Measurements from ENCODE around the gene CDC42SE1.
"Not testable (repeated sequence)": the region's sequence is repeated elsewhere in the genome, so short reads cannot be mapped to it uniquely, and the experiment has no call there.

Gene CDC42SE1

GRCh38 chr1:151059109-151060006, at the start of gene CDC42SE1:
Gene CDC42SE1, minus strand, starts transcription at chr1:151059622. Its CDS starts 3,892 bp downstream, at chr1:151055730.
- DNase-seq (ENCODE audit: low read depth in 2 of 2), result peak; percentile 56 to 60

- DNase-seq (ENCODE audit: low read depth in 2 of 2), result no peak
Observed at GRCh38 chr1:151108331-151108730, 48.9 kb upstream of the CDC42SE1 start.

GRCh38 chr1:151106894-151107293, 47.5 kb upstream of the CDC42SE1 start:
- peak; percentile 5 to 12 for DNase-seq (ENCODE audit: low read depth in 2 of 2)

- no peak for DNase-seq (ENCODE audit: low read depth in 2 of 2)
Observed at GRCh38 chr1:151104630-151105029, 45.2 kb upstream of the CDC42SE1 start.

GRCh38 chr1:151098126-151098525, 38.7 kb upstream of the CDC42SE1 start:
- no peak for DNase-seq (ENCODE audit: low read depth in 2 of 2)

- DNase-seq (ENCODE audit: low read depth in 2 of 2), result not testable (repeated sequence)
Observed at GRCh38 chr1:151097426-151097825, 38.0 kb upstream of the CDC42SE1 start.

- no peak for DNase-seq (ENCODE audit: low read depth in 2 of 2)
Observed at GRCh38 chr1:151085953-151086559, 26.6 kb upstream of the CDC42SE1 start.

GRCh38 chr1:151072224-151072623, 12.8 kb upstream of the CDC42SE1 start:
- no peak for DNase-seq (ENCODE audit: low read depth in 2 of 2)

- DNase-seq (ENCODE audit: low read depth in 2 of 2), result peak; percentile 92
Observed at GRCh38 chr1:151070474-151071276, 11.3 kb upstream of the CDC42SE1 start, which contains the start of gene GABPB2. Gene GABPB2, plus strand, starts transcription at chr1:151070761. Its CDS starts 17,429 bp downstream, at chr1:151088190.

- DNase-seq (ENCODE audit: low read depth in 2 of 2), result no peak
Observed at GRCh38 chr1:151069103-151069486, 9.7 kb upstream of the CDC42SE1 start.

- DNase-seq (ENCODE audit: low read depth in 2 of 2), result no peak
Observed at GRCh38 chr1:151067185-151067584, 7.8 kb upstream of the CDC42SE1 start.

- DNase-seq (ENCODE audit: low read depth in 2 of 2), result no peak
Observed at GRCh38 chr1:151065089-151065645, 5.7 kb upstream of the CDC42SE1 start.

- DNase-seq (ENCODE audit: low read depth in 2 of 2), result peak; percentile 43 to 47
Observed at GRCh38 chr1:151062741-151063371, 3.4 kb upstream of the CDC42SE1 start.

GRCh38 chr1:151061704-151062103, 2.3 kb upstream of the CDC42SE1 start:
- no peak for DNase-seq (ENCODE audit: low read depth in 2 of 2)

- DNase-seq (ENCODE audit: low read depth in 2 of 2), result no peak
Observed at GRCh38 chr1:151060657-151061421, 1.4 kb upstream of the CDC42SE1 start.

- peak; percentile 57 to 64 for DNase-seq (ENCODE audit: low read depth in 2 of 2)
Observed at GRCh38 chr1:151060007-151060656, 710 bp upstream of the CDC42SE1 start, which contains the start of gene MLLT11. Gene MLLT11, plus strand, starts transcription at chr1:151060397. Its CDS starts 6,828 bp downstream, at chr1:151067225.

- no peak for DNase-seq (ENCODE audit: low read depth in 2 of 2)
Observed at GRCh38 chr1:151058692-151059091, 730 bp downstream of the CDC42SE1 start.

- no peak for DNase-seq (ENCODE audit: low read depth in 2 of 2)
Observed at GRCh38 chr1:151056149-151056548, 3.3 kb downstream of the CDC42SE1 start.

GRCh38 chr1:151055581-151055980, 3.8 kb downstream of the CDC42SE1 start:
- DNase-seq (ENCODE audit: low read depth in 2 of 2), result no peak

Measured in fibroblast of skin of left quadriceps (primary cell).